GM12872 (cell line): ENCODE measurements around the gene TMEM126A.

ENCODE experiments used
- TF ChIP-seq, protein P1 (sequence below): IDR thresholded peaks from 3 replicates; pipeline ENCODE4 v1.5.1; 2011; ENCODE audit warnings: low read depth, mild to moderate bottlenecking, low read length, moderate library complexity; ENCODE audit not compliant: insufficient read depth

TMEM126A gene

DNA sequence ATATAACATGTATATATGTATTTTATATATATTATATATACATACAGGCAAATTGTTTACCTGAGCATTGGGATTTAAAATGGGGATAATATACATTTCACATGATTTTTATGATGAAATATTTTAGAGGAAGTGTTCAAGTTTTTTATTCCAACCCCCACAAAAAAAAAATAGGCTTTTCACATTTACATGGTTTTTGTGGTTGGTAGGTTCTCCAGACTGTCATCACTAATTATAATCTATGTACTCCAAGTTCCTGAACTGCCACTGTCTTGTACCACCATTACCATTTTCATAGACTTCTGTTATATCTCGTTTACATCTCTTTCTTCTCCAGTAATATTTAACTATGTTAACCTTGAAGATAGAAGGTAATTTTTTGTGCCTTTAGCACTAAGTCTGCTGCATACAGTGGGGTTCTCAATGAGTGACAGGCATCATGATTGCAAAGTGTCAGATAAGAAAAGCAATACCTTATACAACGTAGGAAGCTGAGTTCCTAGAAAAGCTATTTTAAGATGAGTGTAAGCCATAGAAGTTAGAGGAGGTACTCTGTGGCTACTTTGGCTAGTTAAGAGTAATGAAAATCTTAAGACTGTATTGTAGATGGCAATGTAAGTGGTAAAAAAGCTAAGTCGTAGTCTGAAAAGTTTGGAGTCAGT is 5.2 kb downstream of the TMEM126A start:
- TF ChIP-seq, protein P1, sequence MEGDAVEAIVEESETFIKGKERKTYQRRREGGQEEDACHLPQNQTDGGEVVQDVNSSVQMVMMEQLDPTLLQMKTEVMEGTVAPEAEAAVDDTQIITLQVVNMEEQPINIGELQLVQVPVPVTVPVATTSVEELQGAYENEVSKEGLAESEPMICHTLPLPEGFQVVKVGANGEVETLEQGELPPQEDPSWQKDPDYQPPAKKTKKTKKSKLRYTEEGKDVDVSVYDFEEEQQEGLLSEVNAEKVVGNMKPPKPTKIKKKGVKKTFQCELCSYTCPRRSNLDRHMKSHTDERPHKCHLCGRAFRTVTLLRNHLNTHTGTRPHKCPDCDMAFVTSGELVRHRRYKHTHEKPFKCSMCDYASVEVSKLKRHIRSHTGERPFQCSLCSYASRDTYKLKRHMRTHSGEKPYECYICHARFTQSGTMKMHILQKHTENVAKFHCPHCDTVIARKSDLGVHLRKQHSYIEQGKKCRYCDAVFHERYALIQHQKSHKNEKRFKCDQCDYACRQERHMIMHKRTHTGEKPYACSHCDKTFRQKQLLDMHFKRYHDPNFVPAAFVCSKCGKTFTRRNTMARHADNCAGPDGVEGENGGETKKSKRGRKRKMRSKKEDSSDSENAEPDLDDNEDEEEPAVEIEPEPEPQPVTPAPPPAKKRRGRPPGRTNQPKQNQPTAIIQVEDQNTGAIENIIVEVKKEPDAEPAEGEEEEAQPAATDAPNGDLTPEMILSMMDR: no peak

DNA sequence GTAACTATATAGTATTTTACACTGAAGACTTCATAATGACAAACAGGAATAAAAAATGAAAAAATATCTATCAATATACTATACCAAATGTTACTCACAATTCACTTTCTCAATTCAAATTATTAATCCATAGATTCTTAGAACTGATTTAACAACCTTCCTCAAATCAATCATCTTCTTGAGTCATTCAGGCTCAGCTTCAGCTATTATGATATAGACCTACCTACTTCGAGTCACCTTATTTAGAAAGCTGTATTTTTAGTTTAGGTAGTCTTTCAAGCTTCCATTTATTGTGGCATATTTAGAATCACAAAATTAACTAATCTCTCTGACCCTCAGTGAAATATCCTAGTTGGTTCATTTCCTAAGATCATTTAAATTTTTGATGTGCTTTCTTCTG is 9.0 kb downstream of the TMEM126A start:
- TF ChIP-seq, protein P1: no peak

DNA sequence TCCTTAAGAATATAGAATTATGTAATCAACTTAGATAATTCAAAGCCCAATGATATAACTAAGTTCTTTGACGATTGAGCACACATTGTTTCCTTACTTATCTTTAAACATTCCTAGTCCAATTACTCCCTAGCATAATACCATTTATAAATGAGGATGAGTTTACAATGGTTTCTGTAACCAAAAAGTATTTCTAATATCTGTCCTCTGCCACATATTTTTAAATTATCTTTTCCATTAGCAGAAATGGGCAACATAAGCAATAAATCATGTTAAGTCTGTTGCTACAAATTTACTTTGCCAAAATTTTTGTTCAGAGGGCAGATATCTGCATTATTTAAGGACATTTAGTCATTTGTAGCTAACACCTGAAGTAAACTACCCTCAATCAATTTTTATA is 10.4 kb downstream of the TMEM126A start:
- TF ChIP-seq, protein P1: no peak

DNA sequence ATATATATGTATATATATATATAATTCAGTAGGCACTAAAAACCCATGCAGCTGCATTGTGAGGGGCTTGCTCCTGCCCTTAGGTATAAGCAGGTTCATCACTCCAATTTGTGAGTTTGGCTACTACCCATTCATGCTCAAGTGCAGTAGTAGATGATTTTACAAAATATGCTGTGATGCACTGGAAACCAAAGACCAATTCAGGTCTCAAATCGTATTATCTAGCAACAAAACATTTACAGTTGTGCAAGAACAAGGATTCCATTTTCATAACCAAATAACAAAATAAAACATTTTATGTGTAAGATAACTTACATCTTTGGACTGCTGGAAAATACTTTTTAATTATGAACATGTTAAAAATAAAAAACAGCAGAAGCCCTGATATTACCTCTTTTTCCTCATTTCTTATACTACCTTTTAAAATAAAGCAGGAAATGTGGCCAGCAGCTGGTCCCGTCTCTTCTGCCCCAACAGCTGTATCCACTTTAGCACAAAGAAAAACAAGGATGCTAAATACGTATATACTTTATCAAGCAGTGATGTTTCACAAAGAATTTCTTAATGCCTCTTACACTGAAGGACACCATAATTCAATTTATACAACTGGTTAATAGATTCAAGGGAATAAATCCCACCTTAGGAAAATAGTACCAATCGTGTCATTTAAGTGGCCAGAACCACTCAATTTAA is 14.4 kb downstream of the TMEM126A start:
- TF ChIP-seq, protein P1: no peak

DNA sequence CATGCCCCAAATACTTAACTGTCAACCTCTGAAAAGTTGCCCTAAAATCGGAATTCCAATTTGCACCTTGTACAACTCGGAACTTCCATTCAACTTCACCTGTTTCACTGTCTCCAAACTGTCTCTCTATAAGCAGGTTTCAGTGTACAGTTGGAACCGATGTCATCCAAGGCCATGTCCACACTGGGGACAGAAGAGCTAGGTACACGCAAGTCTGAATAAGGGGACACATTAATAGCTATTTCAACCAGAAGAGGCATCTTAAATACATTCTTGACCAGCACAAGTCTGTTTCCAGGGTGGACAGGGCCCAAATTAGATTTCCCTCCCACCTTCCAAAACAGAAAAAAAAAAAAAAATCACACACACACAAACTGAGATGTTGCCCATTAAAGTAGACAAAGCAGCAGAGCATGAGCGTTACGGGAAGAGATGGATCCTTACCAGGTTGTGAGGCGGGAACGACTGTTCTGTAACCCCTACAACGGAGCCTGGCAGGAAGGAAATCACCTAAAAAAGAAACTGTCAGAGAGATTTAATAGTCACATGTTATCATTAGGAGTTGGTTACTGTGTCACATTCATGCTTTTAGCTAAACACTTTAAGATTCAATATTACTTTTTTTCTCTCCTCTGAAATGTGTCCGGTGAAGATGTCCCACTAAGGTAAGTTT is 15.4 kb downstream of the TMEM126A start:
- TF ChIP-seq, protein P1: no peak

DNA sequence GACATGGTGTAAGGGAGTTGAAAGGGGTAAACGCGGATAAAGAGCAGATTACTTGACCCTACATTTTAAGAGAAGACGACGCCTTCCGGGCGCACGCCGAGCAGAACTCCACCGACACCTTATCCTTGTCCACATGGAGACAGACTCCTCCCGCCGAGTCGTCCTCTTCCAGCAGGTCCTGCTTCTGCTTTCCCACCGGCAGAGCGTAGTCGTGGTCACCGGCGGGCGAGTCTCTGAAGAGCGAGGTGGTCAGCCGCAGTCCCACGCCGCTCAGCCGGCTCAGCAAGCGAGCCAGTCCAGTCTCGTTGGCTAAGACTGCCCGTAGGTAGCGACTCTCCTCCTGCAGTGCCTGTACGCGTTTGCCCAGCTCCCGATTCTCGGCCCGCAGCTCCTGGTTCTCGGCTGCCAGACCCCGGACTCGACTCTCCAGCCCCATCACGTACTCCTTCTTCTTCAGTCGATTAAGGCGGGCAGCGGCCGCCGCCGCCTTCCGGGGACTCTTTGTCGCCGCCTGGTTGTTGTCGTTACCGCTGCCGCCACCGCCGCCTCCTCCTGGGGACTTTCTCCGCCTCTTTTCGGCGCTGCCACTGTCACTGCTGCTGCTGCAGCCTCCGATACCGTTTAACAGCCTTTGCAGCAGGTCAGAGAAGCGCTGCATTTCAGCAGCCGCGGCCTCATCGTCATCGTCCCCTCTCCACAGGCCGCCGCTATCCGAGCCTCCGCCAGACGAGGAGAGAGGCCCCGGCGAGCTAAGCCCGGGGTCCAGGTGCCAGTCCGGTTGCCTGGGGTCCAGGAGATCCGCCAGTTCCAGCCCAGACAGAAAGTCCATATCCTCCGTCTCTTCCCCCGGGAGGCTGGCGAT is 16.2 kb downstream of the TMEM126A start:
- TF ChIP-seq, protein P1: peak; percentile 71
